HEK293T (cell line): ENCODE measurements around the gene FGD2.

Source experiments
- ARNT ChIP-seq: fragments of 450-650 bp; IDR thresholded peaks from 2 replicates; pipeline ENCODE4 v1.6.1; 2017; ENCODE audit warnings: mild to moderate bottlenecking
- BHLHE40 ChIP-seq: fragments of 450-650 bp; IDR thresholded peaks from 2 replicates; pipeline ENCODE4 v1.6.1; 2016; ENCODE audit warnings: mild to moderate bottlenecking, moderate library complexity, borderline replicate concordance
- ELF4 ChIP-seq: fragments of 450-650 bp; IDR thresholded peaks from 2 replicates; pipeline ENCODE4 v1.6.1; 2017; ENCODE audit warnings: antibody characterized with exemption
- FOXA1 ChIP-seq: fragments of 450-650 bp; IDR thresholded peaks from 2 replicates; pipeline ENCODE4 v1.6.1; 2016; ENCODE audit warnings: mild to moderate bottlenecking
- FOXK2 ChIP-seq: fragments of 450-650 bp; IDR thresholded peaks from 2 replicates; pipeline ENCODE4 v1.6.1; 2016; ENCODE audit warnings: mild to moderate bottlenecking
- FOXM1 ChIP-seq: fragments of 450-650 bp; IDR thresholded peaks from 2 replicates; pipeline ENCODE4 v1.6.1; 2017; ENCODE audit warnings: mild to moderate bottlenecking, borderline replicate concordance
- SP1 ChIP-seq: fragments of 450-650 bp; IDR thresholded peaks from 2 replicates; pipeline ENCODE4 v1.6.1; 2017
- SUZ12 ChIP-seq: fragments of 450-650 bp; IDR thresholded peaks from 2 replicates; pipeline ENCODE4 v1.6.1; 2016; ENCODE audit warnings: mild to moderate bottlenecking
- TARDBP ChIP-seq: fragments of 450-650 bp; IDR thresholded peaks from 2 replicates; pipeline ENCODE4 v1.6.1; 2016
- ZNF384 ChIP-seq: fragments of 450-650 bp; IDR thresholded peaks from 2 replicates; pipeline ENCODE4 v1.6.1; 2016
- TF ChIP-seq, protein P1 (sequence below): fragments of 450-650 bp; IDR thresholded peaks from 2 replicates; pipeline ENCODE4 v1.6.1; 2016

- no peak for TF ChIP-seq TARDBP
- TF ChIP-seq FOXA1, result no peak
- no peak for TF ChIP-seq ZNF384
- TF ChIP-seq BHLHE40, result no peak
- no peak for TF ChIP-seq SP1
- TF ChIP-seq FOXM1, result no peak
- no peak for TF ChIP-seq ARNT
- no peak for TF ChIP-seq ELF4
- TF ChIP-seq SUZ12, result no peak
- no peak for TF ChIP-seq FOXK2
- TF ChIP-seq, protein P1, sequence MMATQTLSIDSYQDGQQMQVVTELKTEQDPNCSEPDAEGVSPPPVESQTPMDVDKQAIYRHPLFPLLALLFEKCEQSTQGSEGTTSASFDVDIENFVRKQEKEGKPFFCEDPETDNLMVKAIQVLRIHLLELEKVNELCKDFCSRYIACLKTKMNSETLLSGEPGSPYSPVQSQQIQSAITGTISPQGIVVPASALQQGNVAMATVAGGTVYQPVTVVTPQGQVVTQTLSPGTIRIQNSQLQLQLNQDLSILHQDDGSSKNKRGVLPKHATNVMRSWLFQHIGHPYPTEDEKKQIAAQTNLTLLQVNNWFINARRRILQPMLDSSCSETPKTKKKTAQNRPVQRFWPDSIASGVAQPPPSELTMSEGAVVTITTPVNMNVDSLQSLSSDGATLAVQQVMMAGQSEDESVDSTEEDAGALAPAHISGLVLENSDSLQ, result no peak
Observed at GRCh38 chr6:36963451-36964290, 41.8 kb upstream of the FGD2 start.
